Neural cell (in vitro differentiated cells): Measurements from ENCODE around the gene TAF5L.

ENCODE experiments used
- EP300 ChIP-seq: fragments of 450-650 bp; conservative IDR thresholded peaks from 2 replicates; pipeline ENCODE4 v1.6.1; 2014; ENCODE audit warnings: antibody characterized with exemption, mild to moderate bottlenecking, moderate library complexity; ENCODE audit not compliant: poor library complexity, severe bottlenecking
- EZH2 ChIP-seq: fragments of 200-600, 300-800 bp; shearing (Covaris generic), sonication (generic); IDR thresholded peaks from 2 replicates; pipeline ENCODE4 v1.6.1; 2014; ENCODE audit warnings: antibody characterized with exemption, low read length, borderline replicate concordance, mild to moderate bottlenecking; ENCODE audit not compliant: insufficient read depth, poor library complexity, severe bottlenecking
- POLR2AphosphoS5 ChIP-seq: IDR thresholded peaks from 2 replicates; pipeline ENCODE4 v1.6.1; 2012
- SMC3 ChIP-seq: fragments of 450-650 bp; conservative IDR thresholded peaks from 2 replicates; pipeline ENCODE4 v1.6.1; 2014; ENCODE audit warnings: antibody characterized with exemption, mild to moderate bottlenecking, moderate library complexity; ENCODE audit not compliant: poor library complexity
- TAF1 ChIP-seq: IDR thresholded peaks from 2 replicates; pipeline ENCODE4 v1.6.1; 2012; ENCODE audit warnings: low read depth
- TF ChIP-seq, protein P1 (sequence below): fragments of 450-650 bp; IDR thresholded peaks from 2 replicates; pipeline ENCODE4 v1.5.1; 2014; ENCODE audit warnings: antibody characterized with exemption, mild to moderate bottlenecking, moderate library complexity; ENCODE audit not compliant: poor library complexity, severe bottlenecking
- TF ChIP-seq, protein P2 (sequence below): IDR thresholded peaks from 2 replicates; pipeline ENCODE4 v1.6.1; 2012; ENCODE audit warnings: borderline replicate concordance

DNA sequence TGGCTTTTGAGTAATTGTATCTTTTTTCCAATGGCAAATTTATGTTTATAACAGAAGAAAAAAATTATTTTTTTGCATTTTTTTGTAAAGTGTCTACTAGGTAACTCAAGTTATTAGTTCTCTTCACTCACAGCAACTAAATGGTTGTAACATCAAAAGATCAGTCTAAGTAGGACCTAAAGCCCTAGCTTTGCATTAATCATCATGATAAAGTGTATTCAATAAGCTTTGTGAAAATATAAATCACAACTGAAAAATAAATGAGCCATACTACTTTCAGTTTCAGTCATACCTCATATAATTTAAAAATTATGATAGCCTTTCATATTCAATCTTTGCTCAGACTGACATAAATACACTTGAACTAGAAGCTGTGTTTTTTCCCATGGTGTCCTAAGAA lies 6.9 kb downstream of the TAF5L start:
- TF ChIP-seq, protein P1, sequence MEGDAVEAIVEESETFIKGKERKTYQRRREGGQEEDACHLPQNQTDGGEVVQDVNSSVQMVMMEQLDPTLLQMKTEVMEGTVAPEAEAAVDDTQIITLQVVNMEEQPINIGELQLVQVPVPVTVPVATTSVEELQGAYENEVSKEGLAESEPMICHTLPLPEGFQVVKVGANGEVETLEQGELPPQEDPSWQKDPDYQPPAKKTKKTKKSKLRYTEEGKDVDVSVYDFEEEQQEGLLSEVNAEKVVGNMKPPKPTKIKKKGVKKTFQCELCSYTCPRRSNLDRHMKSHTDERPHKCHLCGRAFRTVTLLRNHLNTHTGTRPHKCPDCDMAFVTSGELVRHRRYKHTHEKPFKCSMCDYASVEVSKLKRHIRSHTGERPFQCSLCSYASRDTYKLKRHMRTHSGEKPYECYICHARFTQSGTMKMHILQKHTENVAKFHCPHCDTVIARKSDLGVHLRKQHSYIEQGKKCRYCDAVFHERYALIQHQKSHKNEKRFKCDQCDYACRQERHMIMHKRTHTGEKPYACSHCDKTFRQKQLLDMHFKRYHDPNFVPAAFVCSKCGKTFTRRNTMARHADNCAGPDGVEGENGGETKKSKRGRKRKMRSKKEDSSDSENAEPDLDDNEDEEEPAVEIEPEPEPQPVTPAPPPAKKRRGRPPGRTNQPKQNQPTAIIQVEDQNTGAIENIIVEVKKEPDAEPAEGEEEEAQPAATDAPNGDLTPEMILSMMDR, result no peak
- TF ChIP-seq SMC3, result no peak
- no peak for TF ChIP-seq EP300
- no peak for TF ChIP-seq TAF1
- no peak for TF ChIP-seq POLR2AphosphoS5
- TF ChIP-seq, protein P2, sequence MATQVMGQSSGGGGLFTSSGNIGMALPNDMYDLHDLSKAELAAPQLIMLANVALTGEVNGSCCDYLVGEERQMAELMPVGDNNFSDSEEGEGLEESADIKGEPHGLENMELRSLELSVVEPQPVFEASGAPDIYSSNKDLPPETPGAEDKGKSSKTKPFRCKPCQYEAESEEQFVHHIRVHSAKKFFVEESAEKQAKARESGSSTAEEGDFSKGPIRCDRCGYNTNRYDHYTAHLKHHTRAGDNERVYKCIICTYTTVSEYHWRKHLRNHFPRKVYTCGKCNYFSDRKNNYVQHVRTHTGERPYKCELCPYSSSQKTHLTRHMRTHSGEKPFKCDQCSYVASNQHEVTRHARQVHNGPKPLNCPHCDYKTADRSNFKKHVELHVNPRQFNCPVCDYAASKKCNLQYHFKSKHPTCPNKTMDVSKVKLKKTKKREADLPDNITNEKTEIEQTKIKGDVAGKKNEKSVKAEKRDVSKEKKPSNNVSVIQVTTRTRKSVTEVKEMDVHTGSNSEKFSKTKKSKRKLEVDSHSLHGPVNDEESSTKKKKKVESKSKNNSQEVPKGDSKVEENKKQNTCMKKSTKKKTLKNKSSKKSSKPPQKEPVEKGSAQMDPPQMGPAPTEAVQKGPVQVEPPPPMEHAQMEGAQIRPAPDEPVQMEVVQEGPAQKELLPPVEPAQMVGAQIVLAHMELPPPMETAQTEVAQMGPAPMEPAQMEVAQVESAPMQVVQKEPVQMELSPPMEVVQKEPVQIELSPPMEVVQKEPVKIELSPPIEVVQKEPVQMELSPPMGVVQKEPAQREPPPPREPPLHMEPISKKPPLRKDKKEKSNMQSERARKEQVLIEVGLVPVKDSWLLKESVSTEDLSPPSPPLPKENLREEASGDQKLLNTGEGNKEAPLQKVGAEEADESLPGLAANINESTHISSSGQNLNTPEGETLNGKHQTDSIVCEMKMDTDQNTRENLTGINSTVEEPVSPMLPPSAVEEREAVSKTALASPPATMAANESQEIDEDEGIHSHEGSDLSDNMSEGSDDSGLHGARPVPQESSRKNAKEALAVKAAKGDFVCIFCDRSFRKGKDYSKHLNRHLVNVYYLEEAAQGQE, result no peak
- no peak for TF ChIP-seq EZH2
